Duodenal mucosa (tissue), 2 donors: ENCODE results near the gene SLC23A3.

ENCODE experiments used
- H3K27ac ChIP-seq: one replicate; pipeline ENCODE4 v1.7.0; 2013; ENCODE audit warnings: low read depth, low read length
- H3K27me3 ChIP-seq, 2 donors: one replicate each; pipeline ENCODE4 v1.7.0; 2013; ENCODE audit warnings: low read length in 2 of 2, control low read depth in 1 of 2; ENCODE audit not compliant: insufficient read depth in 2 of 2, control insufficient read depth in 1 of 2
- H3K36me3 ChIP-seq, 2 donors: one replicate each; pipeline ENCODE4 v1.7.0; 2013; ENCODE audit warnings: low read length in 2 of 2, control low read depth in 1 of 2; ENCODE audit not compliant: insufficient read depth in 2 of 2, control insufficient read depth in 1 of 2
- H3K4me1 ChIP-seq, 2 donors: one replicate each; pipeline ENCODE4 v1.7.0; 2013; ENCODE audit warnings: low read length in 2 of 2, control low read depth in 1 of 2; ENCODE audit not compliant: insufficient read depth in 2 of 2, control insufficient read depth in 1 of 2
- H3K4me3 ChIP-seq, 2 donors: one replicate each; pipeline ENCODE4 v1.7.0; 2013; ENCODE audit warnings: low read length in 2 of 2, low read depth in 1 of 2
- H3K9ac ChIP-seq, 2 donors: one replicate each; pipeline ENCODE4 v1.7.0; 2013; ENCODE audit warnings: low read length in 2 of 2, low read depth in 1 of 2
- H3K9me3 ChIP-seq, 2 donors: one replicate each; pipeline ENCODE4 v1.7.0; 2013; ENCODE audit warnings: low read length in 2 of 2, control low read depth in 1 of 2; ENCODE audit not compliant: control insufficient read depth in 1 of 2

Gene SLC23A3

GRCh38 chr2:219125886-219126270, 44.0 kb downstream of the SLC23A3 start:
- H3K9ac ChIP-seq: peak overlapping the region in 1 of 2 donors; percentile 31

GRCh38 chr2:219125225-219125885, 44.5 kb downstream of the SLC23A3 start:
- Histone ChIP-seq H3K4me1 (peaks cover 69 to 75% of the 10 kb centered on the region in 2 donors), H3K27ac (peak overlapping the region; percentile 23), H3K4me3 (no peak overlapping the region), H3K9me3 (no peaks in the 10 kb centered on the region), H3K9ac (peak overlapping the region in 1 of 2 donors; percentile 31), H3K36me3 (no peaks in the 10 kb centered on the region), H3K27me3 (no peaks in the 10 kb centered on the region)

More at GRCh38 chr2:219125886-219126270, 44.0 kb downstream of the SLC23A3 start:
- H3K9me3 ChIP-seq: no peaks in the 10 kb centered on the region
- peak overlapping the region; percentile 23 for H3K27ac ChIP-seq
- H3K27me3 ChIP-seq: no peaks in the 10 kb centered on the region
- no peaks in the 10 kb centered on the region for H3K36me3 ChIP-seq
- H3K4me1 ChIP-seq: peaks cover 69 to 75% of the 10 kb centered on the region in 2 donors
- no peak overlapping the region for H3K4me3 ChIP-seq

GRCh38 chr2:219124381-219125110, 45.3 kb downstream of the SLC23A3 start:
- Histone ChIP-seq H3K27me3 (no peaks in the 10 kb centered on the region), H3K9me3 (no peaks in the 10 kb centered on the region), H3K4me1 (peaks cover 69 to 75% of the 10 kb centered on the region in 2 donors), H3K27ac (peak overlapping the region; percentile 43), H3K4me3 (no peak overlapping the region), H3K9ac (peak overlapping the region; percentile 12 to 30), H3K36me3 (no peaks in the 10 kb centered on the region)

DNA sequence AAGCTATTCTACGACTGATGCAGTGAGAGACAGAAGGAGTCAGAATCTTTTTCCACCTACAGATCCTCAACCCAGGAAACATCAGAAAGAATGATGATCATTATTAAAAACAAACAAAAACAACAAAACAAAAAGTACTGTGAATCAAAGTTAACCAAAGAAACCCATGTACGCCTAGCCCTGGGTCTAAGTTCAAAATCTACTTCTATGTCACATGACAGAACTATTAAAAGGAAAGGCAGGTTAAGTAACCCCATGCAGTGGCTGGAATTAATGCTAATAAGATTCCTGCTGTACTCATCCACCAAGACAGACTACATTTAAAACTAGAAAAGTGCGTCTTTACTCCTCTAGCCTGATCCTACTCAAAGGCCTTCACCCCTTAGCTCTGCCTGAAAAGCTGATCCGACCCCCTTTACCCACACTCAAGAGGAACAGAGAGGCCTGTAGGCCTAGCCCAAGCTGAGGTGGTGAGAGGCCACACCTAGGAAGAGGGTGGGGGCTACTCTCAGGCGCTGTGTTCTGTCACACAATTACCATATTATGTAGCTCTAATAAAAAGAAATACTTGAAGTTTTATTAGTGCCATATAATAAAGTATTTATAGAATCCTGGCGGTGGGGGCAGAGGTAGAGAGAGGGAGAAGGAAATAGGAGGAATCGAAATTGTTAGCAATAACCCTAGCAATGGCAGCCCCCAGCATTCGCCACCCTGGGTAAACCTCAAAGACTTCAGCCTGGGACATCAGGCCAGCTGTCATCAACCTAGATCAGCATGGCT, 46.3 kb downstream of the SLC23A3 start:
- peak overlapping the region; percentile 43 for H3K27ac ChIP-seq
- H3K27me3 ChIP-seq: no peaks in the 10 kb centered on the region
- peak overlapping the region; percentile 12 to 30 for H3K9ac ChIP-seq

DNA sequence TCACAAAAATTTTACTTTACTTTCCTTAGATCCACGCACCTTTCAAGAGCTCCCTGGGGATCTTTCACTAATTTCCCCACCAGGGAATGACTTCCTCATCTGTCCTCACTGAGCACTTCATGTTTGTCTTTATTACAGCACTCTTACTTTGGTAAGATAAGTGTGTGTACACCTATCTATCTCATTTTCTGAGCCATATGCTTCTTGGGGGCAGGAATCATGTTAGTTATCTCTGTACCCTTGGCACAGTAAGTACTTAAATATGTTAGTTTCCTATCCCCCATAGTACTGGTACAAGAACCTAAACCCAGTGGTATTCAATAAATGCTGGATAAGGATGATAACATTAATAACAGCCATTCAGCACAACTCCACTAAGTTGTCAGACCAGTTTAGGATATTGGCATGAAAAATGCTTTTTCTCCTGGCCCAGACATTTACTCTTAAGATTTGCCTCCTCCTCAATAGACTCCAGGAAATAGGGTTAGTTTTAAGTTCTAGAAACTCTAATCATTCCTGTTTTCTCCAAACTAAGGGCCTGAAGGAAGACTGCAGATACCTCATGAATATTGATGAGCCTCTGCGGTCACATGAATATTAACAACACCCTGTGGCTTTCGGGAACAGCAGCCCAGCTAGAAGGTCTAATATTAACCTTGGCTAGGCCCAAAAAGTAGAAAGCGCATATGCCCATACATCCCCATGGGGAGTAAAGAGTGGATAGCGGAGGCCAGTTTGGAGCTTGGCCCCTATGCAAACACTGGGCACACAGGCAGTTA, 47.4 kb downstream of the SLC23A3 start:
- Histone ChIP-seq H3K36me3 (no peaks in the 10 kb centered on the region), H3K4me1 (peaks cover 62 to 69% of the 10 kb centered on the region in 2 donors), H3K9me3 (no peaks in the 10 kb centered on the region), H3K27me3 (no peaks in the 10 kb centered on the region), H3K4me3 (peak overlapping the region in 1 of 2 donors; percentile 36), H3K9ac (peak overlapping the region in 1 of 2 donors; percentile 34), H3K27ac (peak overlapping the region; percentile 70)

More for the DNA sequence above, 46.3 kb downstream of the SLC23A3 start:
- no peaks in the 10 kb centered on the region for H3K9me3 ChIP-seq
- H3K4me3 ChIP-seq: peak overlapping the region in 1 of 2 donors; percentile 36
- no peaks in the 10 kb centered on the region for H3K36me3 ChIP-seq
- H3K4me1 ChIP-seq: peaks cover 68 to 73% of the 10 kb centered on the region in 2 donors

- no peaks in the 10 kb centered on the region for H3K36me3 ChIP-seq
- no peak overlapping the region for H3K4me3 ChIP-seq
- no peaks in the 10 kb centered on the region for H3K27me3 ChIP-seq
- no peaks in the 10 kb centered on the region for H3K9me3 ChIP-seq
- no peak overlapping the region for H3K27ac ChIP-seq
- H3K4me1 ChIP-seq: peaks cover 53 to 55% of the 10 kb centered on the region in 2 donors
- H3K9ac ChIP-seq: no peak overlapping the region
Observed at GRCh38 chr2:219120082-219120481, 49.7 kb downstream of the SLC23A3 start.

DNA sequence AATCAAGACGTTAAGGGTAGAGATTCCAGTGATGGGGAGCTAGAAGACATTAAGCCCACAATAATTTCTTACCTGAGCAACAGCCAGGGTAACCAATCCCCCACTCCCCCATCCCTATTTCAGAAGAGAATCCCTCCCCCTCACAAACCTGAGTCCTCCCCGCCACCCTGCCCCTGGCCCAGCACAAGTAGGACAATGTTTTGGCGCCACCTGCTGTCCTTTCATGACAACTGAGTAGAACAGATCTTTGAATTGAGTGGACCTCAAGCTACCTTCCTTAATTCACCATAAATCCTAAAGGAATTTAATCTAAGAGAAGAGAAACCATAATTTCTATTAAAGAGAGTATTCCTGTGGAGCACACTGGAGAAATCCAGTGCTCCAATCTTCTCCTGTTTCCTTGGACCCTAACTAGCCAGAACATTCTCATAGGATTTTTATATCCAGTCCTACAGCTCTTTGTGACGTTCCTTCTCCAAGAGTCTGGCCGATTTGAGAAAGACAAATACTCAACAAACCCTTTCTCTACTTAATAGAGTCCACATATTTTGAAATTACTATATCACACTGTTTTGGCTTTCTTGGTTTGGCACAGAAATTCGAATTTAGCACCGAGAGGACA, 50.3 kb downstream of the SLC23A3 start:
- peaks cover 47 to 49% of the 10 kb centered on the region in 2 donors for H3K4me1 ChIP-seq

DNA sequence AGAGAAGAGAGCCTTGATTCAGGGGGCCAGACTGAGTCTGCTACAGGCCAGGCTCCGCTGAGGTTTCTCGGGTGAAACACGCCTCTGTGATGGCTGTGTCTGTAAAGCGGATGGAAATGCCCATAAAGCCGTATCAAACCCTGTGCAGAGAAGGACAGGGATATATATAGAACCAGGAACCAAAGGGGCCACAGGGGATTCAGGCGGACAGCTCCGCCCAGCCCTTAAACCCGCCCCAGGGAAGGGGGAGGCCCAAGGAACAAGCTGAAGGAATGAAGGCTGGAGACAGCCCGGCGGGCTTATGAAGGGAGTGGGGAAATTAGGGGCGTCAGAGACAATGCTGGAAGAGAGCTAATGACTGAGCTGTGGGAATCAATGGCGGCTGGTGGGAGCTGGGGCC, 51.3 kb downstream of the SLC23A3 start:
- Histone ChIP-seq H3K27me3 (no peaks in the 10 kb centered on the region), H3K27ac (no peak overlapping the region), H3K4me3 (no peak overlapping the region), H3K36me3 (no peaks in the 10 kb centered on the region), H3K9ac (no peak overlapping the region), H3K4me1 (peaks cover 37 to 40% of the 10 kb centered on the region in 2 donors), H3K9me3 (no peaks in the 10 kb centered on the region)

More for the DNA sequence above, 50.3 kb downstream of the SLC23A3 start:
- Histone ChIP-seq H3K4me3 (no peak overlapping the region), H3K27ac (no peak overlapping the region), H3K27me3 (no peaks in the 10 kb centered on the region), H3K9me3 (no peaks in the 10 kb centered on the region), H3K9ac (no peak overlapping the region), H3K36me3 (no peaks in the 10 kb centered on the region)
